WTC11 (cell line): ENCODE results near the gene LPGAT1.

ENCODE experiments used
- CREB1 ChIP-seq: sonication (generic); formaldehyde crosslinking; IDR thresholded peaks from 2 replicates; pipeline ENCODE4 v1.8.0; 2023; ENCODE audit warnings: mild to moderate bottlenecking, missing genetic modification reagents
- NFE2L1 ChIP-seq: sonication (generic); formaldehyde crosslinking; IDR thresholded peaks from 2 replicates; pipeline ENCODE4 v1.8.1; 2023; ENCODE audit warnings: missing genetic modification reagents
- NFYB ChIP-seq: sonication (generic); formaldehyde crosslinking; conservative IDR thresholded peaks from 2 replicates; pipeline ENCODE4 v1.8.0; 2022; ENCODE audit warnings: low read depth, missing genetic modification reagents
- NR2C2 ChIP-seq: sonication (generic); formaldehyde crosslinking; IDR thresholded peaks from 2 replicates; pipeline ENCODE4 v1.8.0; 2022; ENCODE audit warnings: mild to moderate bottlenecking, missing genetic modification reagents
- TEAD4 ChIP-seq: sonication (generic); formaldehyde crosslinking; IDR thresholded peaks from 2 replicates; pipeline ENCODE4 v1.8.0; 2022; ENCODE audit warnings: mild to moderate bottlenecking, missing genetic modification reagents
- TF ChIP-seq, protein P1 (sequence below): fragments of 200-600 bp; IDR thresholded peaks from 2 replicates; pipeline ENCODE4 v1.8.0; 2022; ENCODE audit warnings: antibody characterized with exemption

DNA sequence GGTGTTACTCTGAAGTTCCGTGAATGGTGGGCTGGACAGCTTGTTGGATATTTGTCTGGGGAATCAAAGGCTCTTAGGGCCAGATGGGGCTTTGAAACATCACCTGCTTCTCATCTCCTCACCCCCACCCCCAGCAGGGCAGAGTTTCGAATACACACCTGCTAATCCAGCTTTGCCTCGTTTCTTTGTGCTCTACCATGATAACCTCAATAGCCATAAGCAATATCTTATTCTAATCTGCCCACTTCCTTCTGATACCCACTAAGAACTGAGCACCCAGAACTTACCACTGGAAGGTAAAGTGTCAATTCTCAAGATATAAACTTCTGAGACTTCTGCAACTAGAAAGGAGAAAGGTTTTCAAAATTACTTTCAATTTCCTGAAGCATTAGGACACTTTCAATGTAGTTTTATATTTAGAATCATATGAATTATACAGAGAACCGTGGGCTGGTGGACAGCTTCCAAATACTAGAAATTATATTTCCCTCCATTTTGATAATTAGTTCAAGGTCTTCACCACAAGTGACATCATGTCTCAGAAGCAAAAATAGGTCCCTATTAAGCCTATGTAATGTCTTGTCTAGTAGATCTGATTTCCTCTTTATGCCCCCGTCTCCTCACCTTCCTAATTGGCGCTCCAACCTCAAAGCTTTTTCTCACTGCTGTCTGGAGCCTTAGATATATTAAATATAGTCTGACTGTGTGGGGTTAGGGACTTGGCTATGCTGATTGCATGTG lies 90.7 kb downstream of the LPGAT1 start:
- TF ChIP-seq NFE2L1 (CRISPR knock-in tag) (no peak), TEAD4 (CRISPR knock-in tag) (no peak), NFYB (CRISPR knock-in tag) (no peak), CREB1 (CRISPR knock-in tag) (no peak), NR2C2 (no peak)
- TF ChIP-seq, protein P1, sequence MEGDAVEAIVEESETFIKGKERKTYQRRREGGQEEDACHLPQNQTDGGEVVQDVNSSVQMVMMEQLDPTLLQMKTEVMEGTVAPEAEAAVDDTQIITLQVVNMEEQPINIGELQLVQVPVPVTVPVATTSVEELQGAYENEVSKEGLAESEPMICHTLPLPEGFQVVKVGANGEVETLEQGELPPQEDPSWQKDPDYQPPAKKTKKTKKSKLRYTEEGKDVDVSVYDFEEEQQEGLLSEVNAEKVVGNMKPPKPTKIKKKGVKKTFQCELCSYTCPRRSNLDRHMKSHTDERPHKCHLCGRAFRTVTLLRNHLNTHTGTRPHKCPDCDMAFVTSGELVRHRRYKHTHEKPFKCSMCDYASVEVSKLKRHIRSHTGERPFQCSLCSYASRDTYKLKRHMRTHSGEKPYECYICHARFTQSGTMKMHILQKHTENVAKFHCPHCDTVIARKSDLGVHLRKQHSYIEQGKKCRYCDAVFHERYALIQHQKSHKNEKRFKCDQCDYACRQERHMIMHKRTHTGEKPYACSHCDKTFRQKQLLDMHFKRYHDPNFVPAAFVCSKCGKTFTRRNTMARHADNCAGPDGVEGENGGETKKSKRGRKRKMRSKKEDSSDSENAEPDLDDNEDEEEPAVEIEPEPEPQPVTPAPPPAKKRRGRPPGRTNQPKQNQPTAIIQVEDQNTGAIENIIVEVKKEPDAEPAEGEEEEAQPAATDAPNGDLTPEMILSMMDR: no peak
